Stimulated activated CD8-positive, alpha-beta memory T cell treated with anti-CD3 and anti-CD28 coated beads, Interleukin-7, amount 100 ng/mL, for 4 hours (primary cell): ENCODE results near the gene TCF3.
"Not testable (repeated sequence)": the region's sequence is repeated elsewhere in the genome, so short reads cannot be mapped to it uniquely, and the experiment has no call there.

Source experiments
- DNase-seq, 2 donors: peaks; one replicate each; pipeline ENCODE4 v3.0.0-alpha.2; 2020; ENCODE audit warnings: low read depth in 2 of 2

The TCF3 gene

DNA sequence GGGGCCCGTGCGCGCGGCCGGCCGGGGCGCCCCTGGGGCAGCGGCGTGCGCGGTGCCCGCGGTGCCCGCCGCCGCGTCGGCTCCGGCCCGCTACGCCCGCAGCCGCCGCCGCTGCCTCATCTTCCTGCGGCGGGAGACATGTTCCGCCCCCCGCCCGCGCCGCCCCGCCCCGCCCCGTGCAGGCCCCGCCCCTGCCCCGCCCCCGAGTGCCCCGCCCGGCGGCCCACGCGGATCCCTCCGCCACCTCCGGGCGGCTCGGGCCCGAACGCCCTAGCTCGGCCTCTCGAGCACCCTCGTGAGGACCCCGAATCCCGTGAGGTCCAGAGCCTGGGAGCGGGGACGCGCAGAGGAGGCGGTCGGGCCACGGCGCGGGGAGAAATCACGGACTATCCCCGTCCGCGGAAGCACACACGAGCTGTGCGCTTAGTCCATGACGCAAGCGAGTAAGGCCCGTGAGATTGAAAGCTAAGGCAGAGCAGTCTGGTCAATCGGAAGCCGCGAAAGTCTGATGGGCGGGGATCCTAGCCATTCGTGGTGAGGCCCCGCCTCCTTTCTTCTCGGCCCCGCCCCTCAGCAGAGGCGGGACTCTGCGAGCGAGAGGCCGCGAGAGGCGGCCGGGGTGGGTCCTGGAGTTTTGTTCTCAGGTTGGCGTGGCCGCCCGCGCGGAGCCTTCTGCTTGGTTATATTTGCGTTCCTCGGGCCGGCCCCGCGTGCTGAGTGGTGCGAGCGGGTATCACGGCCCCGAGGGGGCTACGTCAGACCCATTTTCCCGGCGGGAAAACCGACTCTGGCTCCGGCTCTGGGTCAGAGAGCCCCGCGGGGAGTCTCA, at the start of gene TCF3:
TCF3 (minus strand) TSS at position 145 of the 829 bp plus-strand sequence. CDS start 2,367 bp downstream, outside the sequence.
- peak; percentile 95 to 98 for DNase-seq

- DNase-seq = no peak
These were observed 48.6 kb upstream of the TCF3 start for GRCh38 chr19:1700733-1701663.

DNA sequence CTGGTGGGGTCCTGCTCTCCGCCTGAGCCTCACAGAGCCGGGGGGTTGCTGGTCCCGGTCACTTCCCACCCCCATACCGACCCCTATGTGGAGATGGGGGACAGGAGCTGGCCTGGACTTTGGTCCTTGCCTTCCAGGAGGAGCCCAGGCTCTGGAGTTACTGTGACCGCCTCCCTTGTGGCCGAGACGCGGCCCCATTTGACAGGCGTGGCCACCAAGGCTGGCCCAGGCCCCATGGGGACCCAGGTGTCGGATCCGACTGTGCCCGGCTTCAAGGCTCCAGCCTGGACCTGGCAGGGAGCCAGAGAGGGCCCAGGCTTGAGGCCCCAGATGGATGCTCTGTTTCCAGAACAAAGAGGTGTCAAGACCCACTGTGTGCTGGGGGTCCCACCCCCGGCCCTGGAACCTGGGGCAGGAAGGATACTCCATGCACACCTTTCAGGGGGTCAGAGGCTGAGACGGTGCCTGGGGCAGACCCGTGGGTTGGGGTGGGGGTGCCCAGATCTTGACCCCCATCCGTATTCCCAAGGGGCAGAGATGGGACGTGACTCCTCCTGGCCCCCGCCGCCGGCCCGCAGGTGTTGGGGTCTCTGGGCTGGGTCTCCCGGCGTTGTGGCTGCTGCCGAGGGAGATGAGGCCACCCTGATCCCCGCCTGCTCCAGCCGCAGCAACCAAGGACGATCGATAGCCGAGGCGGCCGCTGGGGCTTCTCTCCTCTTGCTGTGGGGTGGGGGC, 47.8 kb upstream of the TCF3 start:
- DNase-seq = no peak

DNA sequence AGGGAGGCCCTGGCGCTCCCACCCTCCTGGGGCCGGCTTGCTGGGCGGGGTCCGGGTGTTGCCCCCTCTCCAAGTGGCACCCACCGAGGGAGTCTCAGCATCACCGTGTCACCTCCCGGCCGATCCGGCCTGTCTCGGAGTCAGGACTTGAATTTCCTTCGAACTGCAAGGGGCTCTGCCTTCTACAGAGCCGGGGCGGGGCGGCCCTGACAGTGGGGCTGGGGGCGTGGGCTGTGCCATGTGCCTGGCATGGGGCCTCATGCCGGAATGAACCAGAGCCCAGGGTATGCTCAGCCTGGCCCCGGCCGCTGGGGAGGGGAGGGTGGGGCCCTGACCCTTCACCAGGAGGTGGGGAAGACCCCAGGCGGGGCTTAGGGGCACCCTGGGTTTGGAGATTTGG, 47.0 kb upstream of the TCF3 start:
- no peak for DNase-seq

GRCh38 chr19:1698636-1699035, 46.2 kb upstream of the TCF3 start:
- no peak for DNase-seq

DNA sequence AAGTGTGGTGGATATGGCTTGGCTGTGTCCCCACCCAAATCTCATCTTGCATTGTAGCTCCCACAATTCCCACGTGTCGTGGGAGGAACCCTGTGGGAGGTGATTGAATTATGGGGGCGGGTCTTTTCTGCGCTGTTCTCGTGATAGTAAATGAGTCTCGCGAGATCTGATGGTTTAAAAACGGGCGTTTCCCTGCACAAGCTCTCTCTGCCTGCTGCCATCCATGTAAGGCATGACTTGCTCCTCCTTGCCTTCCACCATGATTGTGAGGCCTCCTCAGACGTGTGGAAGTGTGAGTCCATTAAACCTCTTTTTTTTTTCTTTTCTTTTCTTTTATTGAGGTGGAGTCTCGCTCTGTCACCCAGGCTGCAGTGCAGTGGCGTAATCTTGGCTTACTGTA, 43.1 kb upstream of the TCF3 start:
- DNase-seq = not testable (repeated sequence)

DNA sequence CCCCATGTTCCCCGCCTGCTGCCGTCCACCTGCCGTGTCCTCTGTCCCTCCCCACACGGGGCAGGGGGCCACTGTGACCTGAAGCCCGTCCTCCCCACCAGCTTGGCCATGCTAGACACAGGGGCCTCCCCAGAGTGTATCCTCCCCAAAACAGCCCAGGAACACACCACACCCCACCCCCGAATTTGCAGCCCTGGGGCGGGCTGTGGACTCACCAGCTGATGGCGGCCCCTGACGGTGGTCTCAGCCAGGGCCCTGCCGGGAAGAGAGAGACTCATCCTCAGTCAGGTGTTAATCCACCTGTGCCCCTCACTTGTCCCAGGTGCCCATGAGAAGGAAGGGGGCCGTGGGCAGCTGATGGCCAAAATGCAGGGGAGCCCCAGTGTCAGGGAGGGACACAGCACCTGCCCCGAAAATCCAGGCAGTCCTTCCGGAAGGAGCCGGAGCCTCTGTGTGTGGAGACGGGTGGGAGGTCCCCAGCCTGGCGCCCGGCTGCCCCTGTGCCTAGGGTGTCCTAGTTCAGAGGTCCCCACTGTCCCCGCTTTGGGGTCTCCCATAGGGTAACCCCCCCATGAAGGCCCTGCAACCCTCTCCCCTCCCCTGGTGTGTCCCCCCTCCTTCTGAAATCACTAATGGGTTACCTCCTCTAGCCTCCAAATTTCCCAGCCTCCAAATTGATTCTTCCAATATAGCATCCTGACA, 39.3 kb upstream of the TCF3 start:
- no peak for DNase-seq

GRCh38 chr19:1690699-1691307, 38.4 kb upstream of the TCF3 start:
- peak in 1 of 2 donors; percentile 27 for DNase-seq

DNA sequence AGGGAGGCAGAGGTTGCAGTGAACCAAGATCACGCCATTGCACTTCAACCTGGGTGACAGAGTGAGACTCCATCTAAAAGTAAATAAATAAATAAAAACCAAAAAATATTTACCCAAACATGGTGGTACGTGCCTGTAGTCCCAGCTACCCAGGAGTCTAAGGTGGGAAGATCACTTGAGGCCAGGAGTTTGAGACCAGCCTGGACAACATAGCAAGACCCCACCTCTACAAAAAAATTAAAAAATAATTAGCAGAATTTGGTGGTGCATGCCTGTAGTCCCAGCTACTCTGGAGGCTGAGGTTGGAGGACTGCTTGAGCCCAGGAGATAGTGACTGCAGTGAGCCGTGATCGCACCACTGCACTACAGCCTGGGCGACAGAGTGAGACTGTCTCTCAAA, 33.4 kb upstream of the TCF3 start:
- DNase-seq = not testable (repeated sequence)

DNA sequence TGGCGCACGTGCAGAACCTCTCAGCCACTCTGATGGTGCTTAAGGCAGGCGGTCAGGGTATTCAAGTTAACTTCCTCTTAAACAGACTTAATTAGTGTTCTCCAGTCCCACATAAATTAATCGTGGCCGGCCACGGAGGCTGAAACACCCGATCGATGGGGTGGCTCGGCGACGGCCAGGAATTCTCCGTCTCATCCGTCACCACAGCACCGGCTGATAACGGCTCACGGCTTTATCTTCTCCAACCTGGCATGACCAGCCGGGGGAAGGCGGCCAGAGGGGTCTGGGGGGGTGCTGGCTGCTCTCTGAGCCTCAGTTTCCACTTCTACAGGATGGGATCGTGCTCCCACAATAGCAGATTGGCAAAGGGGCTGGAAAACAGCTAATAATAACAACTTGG, 32.6 kb upstream of the TCF3 start:
- no peak for DNase-seq

GRCh38 chr19:1684573-1684912, 32.1 kb upstream of the TCF3 start:
- no peak for DNase-seq

GRCh38 chr19:1683869-1684572, 31.6 kb upstream of the TCF3 start:
- no peak for DNase-seq

GRCh38 chr19:1680976-1681375, 28.6 kb upstream of the TCF3 start:
- DNase-seq = no peak

- no peak for DNase-seq
These were observed 25.7 kb upstream of the TCF3 start for GRCh38 chr19:1678073-1678472.

GRCh38 chr19:1676351-1677266, 24.2 kb upstream of the TCF3 start:
- DNase-seq = no peak

DNA sequence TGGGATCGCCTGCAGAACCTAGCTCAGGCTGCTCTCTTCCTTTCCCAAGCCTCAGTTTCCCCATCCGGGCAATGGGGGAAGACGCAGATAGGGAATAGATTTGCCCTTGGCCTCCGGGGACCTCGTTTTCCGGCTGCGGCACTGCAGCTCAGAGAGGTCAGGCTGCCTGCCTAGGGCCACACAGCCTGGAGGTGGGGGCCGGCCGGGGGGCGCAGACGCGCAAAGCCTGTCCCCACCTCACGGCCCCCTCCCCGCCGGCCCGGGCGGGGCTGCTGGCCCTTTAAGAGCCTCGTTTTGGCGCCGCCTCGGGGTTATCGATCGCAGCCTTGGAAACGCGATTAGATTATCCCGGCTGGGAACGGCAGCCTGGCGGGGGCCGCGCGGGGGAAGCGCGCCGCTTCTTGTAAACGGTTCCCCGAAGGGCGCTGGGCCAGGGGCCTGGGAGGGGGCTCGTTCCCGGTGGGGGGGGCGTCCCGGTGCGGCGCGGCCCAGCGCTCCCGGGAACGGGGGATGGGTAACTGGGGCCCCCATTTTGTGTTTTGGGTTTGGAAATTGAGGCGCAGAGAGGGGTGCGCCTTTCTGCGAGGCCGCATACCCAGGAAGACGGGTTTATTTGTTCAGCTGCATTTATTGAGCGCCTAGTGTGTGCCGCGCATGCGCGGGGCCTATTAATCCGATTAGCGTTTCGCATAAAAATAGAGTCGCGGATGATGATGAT, 23.4 kb upstream of the TCF3 start:
- DNase-seq = no peak

GRCh38 chr19:1674293-1674679, 21.9 kb upstream of the TCF3 start:
- DNase-seq = no peak

DNA sequence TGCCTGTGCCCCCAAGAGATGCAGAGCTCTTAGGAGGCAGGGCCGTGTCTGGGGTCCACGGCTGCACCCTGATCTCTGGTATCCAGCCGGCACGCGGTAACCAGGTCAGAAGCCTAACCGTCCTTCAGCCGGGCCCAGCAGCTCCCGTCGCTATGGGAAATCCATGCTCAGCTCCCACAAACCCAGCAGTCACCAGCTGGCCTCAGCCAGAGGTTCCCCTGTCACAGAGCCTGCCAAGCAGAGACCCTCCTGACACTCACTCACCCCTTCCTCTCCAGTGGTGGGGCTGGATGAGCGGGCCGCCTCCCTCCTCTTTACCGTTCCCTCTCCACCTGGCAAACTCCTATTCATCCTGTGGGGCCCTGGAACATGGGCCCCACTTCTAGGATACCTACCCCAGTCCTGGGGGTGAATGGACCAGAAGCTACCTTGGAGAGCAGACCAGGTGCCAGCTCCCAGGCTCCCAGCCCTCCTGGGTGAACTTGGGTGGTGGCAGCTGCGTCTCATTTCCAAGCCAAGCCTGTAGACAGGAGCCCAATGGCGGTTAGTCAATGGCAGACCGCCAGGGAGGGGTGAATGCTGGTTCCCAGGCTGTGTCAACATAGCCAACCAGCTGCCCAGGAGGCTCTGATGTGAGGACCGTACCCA, 21.4 kb upstream of the TCF3 start:
- DNase-seq = no peak
